GM11168 (cell line): Measurements from ENCODE around the gene PTPRO.

Experiments
- in situ Hi-C: fragments of 300-500 bp; cut with MboI; formaldehyde crosslinking; loops from one replicate; pipeline ENCODE4 v1.12.0; 2022; ENCODE audit warnings: low sequenced_read_pairs; ENCODE audit not compliant: unreplicated experiment

PTPRO gene

DNA sequence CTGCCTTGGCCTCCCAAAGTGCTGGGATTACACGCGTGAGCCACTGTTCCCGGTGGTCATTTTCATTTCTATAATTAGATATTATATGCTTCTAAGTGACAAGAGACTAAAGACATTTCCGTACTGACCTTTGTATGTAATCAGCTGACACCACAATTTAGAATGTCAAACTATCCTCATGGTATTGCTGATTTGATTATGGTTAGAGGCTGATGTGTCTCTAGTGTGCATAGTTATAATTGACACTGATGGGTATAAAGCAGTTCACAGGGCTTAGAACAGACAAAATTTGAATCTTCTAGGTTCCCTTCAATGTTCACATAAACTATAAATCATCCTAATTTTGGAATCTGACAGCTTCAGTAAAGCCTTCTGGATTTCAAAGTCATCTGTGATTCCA lies 192.7 kb downstream of the PTPRO start:
- in situ Hi-C loops = no loop called here

- in situ Hi-C loops = loop anchor here (5.0 kb wide), 1 partner anchor 243 kb away; no protein-coding TSS in a partner anchor
Measured at GRCh38 chr12:15520083-15520482, 197.8 kb downstream of the PTPRO start.

DNA sequence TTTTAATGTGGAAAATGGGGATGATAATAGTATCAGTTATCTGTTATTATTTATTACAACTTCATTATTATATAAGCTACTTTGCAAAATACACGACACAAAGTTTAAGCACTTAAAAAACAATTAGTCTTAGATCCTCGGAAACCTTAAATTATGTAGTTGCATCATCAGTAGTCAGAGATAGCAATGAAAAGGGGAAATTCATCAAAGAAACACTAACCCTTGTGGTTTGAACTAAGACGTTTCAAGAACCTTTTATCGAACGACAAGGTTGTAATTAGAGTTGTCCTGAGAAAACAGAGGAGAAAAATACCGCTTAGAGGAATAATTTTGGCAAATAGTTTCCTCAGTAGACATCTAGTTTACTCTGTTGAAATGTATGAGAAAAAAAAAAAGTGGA lies 198.5 kb downstream of the PTPRO start:
- in situ Hi-C loops = loop anchor here (5.0 kb wide), 1 partner anchor 244 kb away; no protein-coding TSS in a partner anchor

DNA sequence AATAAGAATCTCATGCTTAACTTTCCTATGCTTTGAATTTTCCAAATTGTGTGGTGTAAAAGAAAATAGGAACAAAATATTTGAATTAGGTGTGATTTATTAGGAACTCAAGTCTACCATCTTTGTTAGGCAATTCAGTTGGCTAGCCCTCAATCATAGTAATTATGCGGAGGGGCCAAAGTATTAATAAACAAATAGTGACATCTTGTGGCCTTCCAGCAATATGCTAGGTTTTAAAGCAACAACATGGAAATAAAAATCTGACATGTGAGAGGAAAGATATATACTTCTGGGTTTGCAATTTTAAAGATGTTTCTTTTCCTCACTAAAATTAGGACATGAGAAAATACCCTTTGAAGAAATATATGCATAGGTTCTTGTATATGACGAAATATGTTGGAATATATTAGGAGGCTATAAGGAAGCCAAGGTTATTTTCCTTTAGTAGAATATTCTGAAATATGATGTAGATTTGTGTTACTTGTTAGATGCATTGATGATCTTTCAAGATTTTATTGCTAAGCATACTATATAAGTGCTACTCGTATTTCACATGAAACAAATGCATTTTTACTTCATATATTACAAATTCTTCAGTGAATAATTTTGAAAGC lies 200.4 kb downstream of the PTPRO start:
- in situ Hi-C loops = loop anchor here (5.0 kb wide), 1 partner anchor 245 kb away; no protein-coding TSS in a partner anchor

DNA sequence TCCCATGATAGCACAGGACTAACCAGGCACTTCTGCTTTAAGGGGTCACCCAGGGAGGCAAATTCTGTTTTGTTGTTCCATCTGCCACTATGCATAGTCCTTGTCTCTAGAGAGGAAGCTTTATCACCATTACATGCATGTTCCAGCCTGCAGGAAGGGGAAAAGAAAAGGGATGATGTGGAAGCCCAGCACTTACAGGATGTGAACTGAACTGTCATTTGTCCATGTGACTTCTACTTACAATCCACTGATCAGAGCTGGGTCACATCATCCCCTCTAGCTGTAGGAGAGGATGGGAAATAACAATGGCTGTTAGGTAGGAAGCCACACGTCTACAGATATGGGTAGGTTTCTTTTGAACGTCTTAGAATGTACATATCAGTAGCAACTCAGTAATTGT lies 203.1 kb downstream of the PTPRO start:
- in situ Hi-C loops = no loop called here

GRCh38 chr12:15526033-15526432 lies 203.7 kb downstream of the PTPRO start:
- in situ Hi-C loops = no loop called here

- in situ Hi-C loops = no loop called here
Measured at GRCh38 chr12:15527201-15528080, 205.1 kb downstream of the PTPRO start.

- in situ Hi-C loops = no loop called here
Measured at GRCh38 chr12:15528666-15529065, 206.4 kb downstream of the PTPRO start.

DNA sequence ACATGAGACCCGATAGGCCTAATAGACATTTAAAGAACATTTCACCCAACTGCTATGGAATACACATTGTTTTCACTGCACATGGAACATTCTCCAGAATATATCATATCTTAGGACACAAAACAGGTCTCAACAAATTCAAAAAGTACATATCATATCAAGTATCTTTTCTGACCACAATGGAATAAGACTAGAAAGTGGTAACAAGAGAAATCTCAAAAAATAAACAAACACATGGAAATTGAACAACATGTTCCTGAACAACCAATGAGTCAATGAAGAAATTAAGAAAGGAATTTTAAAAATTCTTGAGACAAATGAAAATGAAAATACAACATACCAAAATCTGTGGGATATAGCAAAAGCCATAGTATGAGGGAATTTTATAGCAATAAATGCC lies 208.1 kb downstream of the PTPRO start:
- in situ Hi-C loops = loop anchor here (10.0 kb wide), 1 partner anchor 324 kb away; no protein-coding TSS in a partner anchor

GRCh38 chr12:15532364-15532977 lies 210.2 kb downstream of the PTPRO start:
- in situ Hi-C loops = loop anchor here (10.0 kb wide), 1 partner anchor 322 kb away; no protein-coding TSS in a partner anchor

- in situ Hi-C loops = loop anchor here (10.0 kb wide), 1 partner anchor 320 kb away; no protein-coding TSS in a partner anchor
Measured at GRCh38 chr12:15534322-15534721, 212.0 kb downstream of the PTPRO start.

DNA sequence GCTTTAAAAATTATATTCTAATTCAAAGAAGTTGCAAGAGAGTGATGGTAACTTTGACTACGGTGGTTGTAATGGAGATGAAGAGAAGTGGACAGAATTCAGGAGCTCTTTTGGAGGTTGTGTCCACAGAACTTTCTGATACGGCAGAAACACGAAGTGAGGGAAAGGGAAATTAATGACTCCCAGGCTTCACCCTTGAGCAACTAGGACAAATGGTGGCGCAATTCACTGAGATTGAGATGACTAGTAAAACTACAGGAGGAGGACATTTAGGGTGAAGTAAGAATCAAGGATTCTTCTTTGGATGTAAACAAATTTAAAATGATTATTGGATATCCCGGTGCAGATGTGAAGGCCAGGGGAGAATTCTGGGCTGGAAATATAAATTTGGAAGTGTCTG lies 212.6 kb downstream of the PTPRO start:
- in situ Hi-C loops = loop anchor here (10.0 kb wide), 1 partner anchor 320 kb away; no protein-coding TSS in a partner anchor

GRCh38 chr12:15535352-15535781 lies 213.1 kb downstream of the PTPRO start:
- in situ Hi-C loops = loop anchor here (10.0 kb wide), 1 partner anchor 319 kb away; no protein-coding TSS in a partner anchor

DNA sequence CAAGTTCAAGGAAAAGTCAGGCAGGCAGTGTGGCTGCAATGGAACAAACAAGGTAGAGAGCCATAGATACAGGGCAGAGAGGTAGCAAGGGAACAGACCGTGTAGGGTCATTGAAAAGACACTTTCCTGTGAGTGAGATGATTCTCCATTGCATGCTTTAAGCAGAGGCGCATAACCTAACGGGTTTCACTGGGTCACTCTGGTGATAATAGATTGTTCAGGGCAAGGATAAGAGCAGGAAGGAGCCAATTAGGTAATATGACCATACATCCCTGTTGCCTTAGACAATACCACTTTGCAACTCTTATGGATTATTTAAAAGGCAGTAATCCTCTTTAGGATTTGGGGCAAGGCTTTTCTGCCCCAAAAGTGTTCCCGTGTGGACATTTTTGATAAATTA lies 214.1 kb downstream of the PTPRO start:
- in situ Hi-C loops = loop anchor here (10.0 kb wide), 1 partner anchor 318 kb away; no protein-coding TSS in a partner anchor

GRCh38 chr12:15538881-15539280 lies 216.6 kb downstream of the PTPRO start:
- in situ Hi-C loops = loop anchor here (10.0 kb wide), 1 partner anchor 316 kb away; no protein-coding TSS in a partner anchor

DNA sequence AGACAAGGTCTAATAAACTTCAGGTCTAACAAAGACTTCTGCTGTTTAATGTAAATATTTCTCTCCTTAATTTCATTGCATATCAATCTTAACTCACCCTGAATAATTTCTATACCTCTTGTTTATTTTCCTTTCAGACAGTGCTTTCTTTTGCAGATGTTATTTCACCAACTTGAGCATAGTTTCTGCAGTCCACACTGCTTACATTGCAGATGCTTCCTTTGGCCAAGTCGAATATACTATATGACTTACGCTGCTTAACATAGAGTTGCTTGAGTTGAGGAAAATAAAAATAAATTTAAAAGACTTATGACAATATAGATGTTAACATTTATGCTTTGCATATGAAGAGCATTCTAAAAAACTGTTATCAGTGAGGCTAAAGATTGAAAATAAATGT lies 217.7 kb downstream of the PTPRO start:
- in situ Hi-C loops = loop anchor here (5.0 kb wide), 1 partner anchor 37 kb away; no protein-coding TSS in a partner anchor

DNA sequence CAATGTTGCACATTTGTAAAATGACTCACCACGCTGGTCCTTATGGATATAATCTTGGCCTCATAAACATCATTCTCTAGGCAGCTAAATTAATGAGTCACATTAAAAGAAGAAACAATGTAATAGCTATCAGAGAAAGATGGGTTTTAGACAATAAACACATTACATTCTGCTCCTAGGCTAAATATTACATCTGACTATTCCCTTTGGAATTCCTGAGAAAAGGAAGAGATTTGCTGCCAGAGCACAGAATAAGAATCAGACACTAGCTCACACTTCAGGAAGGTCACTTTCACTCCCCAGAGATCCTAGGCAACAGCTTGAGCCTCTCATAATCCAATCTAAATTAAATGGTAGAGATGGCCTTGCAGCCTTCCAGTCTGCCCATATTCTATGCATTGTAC lies 218.2 kb downstream of the PTPRO start:
- in situ Hi-C loops = loop anchor here (5.0 kb wide), 1 partner anchor 37 kb away; no protein-coding TSS in a partner anchor

GRCh38 chr12:15541996-15542631 lies 219.8 kb downstream of the PTPRO start:
- in situ Hi-C loops = loop anchor here (5.0 kb wide), 1 partner anchor 35 kb away; no protein-coding TSS in a partner anchor

GRCh38 chr12:15543347-15543746 lies 221.0 kb downstream of the PTPRO start:
- in situ Hi-C loops = loop anchor here (5.0 kb wide), 1 partner anchor 34 kb away; no protein-coding TSS in a partner anchor

DNA sequence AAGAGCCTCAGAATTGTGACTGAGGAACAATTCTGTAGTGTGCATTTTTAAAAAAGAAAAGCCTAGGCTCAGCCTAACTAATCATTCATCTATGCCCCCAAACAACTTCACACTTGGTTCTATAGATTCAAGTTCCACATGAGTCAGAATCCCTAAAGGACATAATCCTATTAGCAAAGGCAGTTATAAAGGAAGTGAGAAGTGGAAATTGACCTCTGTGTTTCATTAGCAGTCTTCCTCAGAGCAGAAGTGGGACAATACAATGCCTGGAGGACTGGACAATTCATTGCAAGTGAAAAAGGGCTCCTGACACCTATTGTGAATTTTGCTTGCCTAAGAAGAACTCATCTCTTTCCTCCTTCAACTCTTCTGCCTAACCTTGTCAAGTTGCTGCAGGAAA lies 222.3 kb downstream of the PTPRO start:
- in situ Hi-C loops = loop anchor here (5.0 kb wide), 1 partner anchor 33 kb away; no protein-coding TSS in a partner anchor
